Measurements from ENCODE around the gene WDR81.
A peak's percentile ranks its signal among the peaks of the same experiment; 100 is the strongest.
"Not testable (repeated sequence)": the region's sequence is repeated elsewhere in the genome, so short reads cannot be mapped to it uniquely, and the experiment has no call there.

The WDR81 gene

GRCh38 chr17:1732241-1732832 is 7.8 kb downstream of the WDR81 start:
- DNase-seq, result no peak

DNA sequence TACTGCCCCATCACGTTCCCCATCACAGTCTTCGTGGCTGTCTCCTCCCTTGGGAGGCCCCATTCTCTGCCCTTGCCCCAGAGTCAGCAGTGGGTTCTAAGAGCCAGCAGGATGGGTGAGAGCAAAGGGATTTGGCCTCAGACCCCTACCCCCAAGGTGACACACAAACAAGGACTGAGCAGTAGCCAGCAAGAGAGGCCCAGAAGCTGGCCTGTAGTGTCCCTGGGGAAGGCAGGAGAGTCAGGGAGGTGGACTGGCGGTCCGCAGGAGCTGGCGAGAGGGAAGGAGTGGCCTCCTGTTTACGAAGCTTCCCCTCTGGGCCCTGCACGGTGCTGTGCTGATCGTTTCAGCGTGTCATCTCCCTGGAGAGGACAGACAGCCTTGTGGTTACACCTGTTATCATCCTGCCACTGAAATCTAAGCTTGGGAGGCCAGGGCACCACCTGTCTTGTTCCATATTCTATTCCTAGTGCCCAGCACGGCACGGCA is 8.4 kb downstream of the WDR81 start:
- no peak for DNase-seq

DNA sequence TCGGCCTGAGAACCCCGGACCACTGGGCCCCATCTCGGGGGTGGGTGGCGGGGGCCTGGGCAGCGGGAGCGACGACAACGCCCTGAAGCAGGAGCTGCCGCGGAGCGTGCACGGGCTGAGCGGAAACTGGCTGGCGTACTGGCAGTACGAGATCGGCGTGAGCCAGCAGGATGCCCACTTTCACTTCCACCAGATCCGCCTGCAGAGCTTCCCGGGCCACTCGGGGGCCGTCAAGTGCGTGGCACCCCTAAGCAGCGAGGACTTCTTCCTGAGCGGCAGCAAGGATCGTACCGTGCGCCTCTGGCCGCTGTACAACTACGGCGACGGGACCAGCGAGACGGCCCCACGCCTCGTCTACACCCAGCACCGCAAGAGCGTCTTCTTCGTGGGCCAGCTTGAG is 9.3 kb downstream of the WDR81 start:
- no peak for DNase-seq

DNA sequence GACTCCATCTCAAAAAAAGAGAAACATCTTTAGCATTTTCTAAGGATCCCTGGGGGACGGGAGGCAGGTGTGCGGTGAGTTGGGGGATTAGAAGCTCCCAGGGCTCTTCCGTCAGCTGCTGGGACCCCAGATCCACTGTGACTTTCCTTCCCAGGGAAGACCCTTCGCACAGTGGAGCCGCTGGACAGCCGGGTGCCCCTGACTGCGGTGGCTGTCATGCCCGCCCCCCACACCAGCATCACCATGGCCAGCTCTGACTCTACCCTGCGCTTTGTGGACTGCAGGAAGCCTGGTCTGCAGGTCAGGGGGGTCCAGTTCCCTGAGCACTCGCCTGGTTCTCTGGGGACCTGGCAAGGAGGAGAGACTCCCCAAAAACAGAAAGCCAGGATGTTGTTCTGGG is 10.9 kb downstream of the WDR81 start:
- no peak for DNase-seq

DNA sequence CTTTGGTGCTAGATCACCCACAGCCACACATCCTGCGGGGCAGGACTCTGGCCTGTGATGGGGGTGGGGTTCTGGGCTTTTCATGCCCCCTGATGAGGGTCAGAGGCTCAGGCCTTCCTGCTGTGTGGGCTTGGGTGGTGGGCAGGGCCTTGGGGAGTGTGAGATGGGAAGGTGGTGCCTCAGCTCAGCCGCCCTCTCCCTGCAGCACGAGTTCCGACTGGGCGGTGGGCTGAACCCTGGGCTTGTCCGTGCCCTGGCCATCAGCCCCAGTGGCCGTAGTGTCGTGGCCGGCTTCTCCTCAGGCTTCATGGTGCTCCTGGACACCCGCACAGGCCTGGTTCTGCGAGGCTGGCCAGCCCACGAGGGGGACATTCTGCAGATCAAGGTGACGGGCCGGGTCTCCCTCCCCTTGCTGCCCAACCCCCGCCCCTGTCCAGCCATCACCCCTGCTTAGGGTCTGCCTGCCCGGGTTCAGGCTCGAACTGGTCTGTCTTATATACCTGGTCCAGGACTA is 11.4 kb downstream of the WDR81 start:
- no peak for DNase-seq

GRCh38 chr17:1736348-1737281 is 12.1 kb downstream of the WDR81 start:
- DNase-seq, result no peak

- DNase-seq, result no peak
Measured at GRCh38 chr17:1737531-1738291, 13.2 kb downstream of the WDR81 start.

- DNase-seq, result not testable (repeated sequence)
Measured at GRCh38 chr17:1741899-1742298, 17.4 kb downstream of the WDR81 start.

- no peak for DNase-seq
Measured at GRCh38 chr17:1742371-1743087, 18.0 kb downstream of the WDR81 start, which contains the start of gene SERPINF2. Gene SERPINF2 (plus strand): TSS chr17:1742871. CDS start chr17:1744996, 2,125 bp downstream.

DNA sequence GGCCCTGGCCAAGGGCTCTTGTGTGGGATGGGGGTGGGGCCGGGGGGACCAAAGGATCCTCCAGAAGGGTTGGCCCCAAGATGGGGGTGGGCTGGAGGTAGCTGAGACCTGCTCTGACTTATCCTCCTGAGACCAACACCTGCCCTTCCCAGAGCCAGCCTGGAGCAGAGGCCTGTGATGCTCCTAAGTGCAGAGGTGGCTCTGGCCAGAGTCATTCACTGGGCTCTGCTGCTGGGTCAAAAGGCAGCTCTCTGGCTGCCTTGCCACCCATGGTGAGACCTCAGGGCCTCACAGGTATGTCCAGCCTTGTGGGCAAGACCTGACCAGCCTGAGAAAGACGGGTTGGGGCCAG is 18.6 kb downstream of the WDR81 start:
- no peak for DNase-seq

DNA sequence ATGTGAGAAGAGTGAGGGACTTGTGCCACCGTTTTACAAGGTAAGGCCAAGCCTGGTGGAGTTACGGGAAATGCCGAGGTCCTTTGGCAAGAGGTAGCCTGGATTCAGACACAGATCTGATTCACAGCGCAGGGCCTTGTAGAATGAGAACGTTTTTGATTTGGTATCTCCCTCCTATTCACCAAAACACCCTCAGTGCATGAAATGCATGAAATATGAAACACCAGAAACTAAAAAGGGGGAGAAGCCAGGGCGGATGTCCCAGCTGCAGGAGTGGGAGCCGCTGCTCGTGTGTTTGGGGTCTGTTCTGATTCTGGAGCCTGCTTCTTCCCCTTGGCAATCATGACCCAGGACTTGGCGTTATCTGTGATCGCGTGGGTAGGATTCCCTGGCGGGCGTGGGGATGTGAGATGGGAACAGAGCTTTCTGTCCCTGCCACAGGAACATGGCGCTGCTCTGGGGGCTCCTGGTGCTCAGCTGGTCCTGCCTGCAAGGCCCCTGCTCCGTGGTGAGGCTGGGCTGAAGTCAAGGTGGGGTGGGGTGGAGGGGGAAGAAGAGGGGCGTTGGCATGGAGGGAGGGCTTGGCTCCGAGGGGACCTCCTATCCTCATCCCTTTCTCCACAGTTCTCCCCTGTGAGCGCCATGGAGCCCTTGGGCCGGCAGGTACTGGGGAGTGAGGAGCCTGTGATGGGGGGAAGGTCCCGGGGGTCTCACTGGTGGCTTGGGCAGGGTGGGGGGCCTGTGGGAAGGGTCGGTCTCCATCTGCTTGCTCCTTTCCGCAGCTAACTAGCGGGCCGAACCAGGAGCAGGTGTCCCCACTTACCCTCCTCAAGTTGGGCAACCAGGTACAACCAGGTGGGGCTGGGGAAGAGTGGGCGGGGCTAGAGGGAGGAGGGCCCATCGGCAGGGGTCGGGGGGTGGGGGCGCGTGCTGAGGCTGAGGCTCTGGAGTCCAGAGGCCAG is 20.3 kb downstream of the WDR81 start:
- no peak for DNase-seq

DNA sequence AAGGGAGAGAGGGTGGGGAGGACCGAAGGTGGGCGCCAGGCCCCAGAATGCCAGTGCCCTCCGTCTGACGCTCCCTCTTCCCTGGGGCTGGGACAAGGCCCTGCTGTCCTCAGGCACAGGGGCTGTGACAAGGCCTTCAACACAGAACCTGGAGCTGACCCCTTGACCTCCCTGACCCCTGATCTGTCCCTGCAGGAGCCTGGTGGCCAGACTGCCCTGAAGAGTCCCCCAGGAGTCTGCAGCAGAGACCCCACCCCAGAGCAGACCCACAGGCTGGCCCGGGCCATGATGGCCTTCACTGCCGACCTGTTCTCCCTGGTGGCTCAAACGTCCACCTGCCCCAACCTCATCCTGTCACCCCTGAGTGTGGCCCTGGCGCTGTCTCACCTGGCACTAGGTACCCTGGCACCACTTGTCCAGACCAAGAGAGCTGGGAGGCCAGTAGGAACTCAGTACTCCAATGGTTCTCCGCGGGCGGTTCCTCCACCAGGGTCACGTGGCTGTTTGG is 21.1 kb downstream of the WDR81 start:
- DNase-seq, result no peak

DNA sequence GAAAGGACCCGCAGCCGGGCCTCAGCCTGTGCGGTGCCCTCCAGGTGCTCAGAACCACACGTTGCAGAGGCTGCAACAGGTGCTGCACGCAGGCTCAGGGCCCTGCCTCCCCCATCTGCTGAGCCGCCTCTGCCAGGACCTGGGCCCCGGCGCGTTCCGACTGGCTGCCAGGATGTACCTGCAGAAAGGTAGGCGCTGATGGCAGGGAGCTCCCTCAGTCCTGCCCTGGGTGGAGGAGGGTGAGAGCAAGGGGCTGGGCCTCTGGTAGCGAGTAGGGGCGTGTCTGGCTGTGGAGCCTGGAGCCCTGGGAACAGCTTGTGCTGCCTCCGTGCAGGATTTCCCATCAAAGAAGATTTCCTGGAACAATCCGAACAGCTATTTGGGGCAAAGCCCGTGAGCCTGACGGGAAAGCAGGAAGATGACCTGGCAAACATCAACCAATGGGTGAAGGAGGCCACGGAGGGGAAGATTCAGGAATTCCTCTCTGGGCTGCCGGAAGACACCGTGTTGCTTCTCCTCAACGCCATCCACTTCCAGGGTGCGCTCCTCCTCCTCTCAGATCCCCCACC is 22.6 kb downstream of the WDR81 start:
- peak; percentile 32 for DNase-seq

DNA sequence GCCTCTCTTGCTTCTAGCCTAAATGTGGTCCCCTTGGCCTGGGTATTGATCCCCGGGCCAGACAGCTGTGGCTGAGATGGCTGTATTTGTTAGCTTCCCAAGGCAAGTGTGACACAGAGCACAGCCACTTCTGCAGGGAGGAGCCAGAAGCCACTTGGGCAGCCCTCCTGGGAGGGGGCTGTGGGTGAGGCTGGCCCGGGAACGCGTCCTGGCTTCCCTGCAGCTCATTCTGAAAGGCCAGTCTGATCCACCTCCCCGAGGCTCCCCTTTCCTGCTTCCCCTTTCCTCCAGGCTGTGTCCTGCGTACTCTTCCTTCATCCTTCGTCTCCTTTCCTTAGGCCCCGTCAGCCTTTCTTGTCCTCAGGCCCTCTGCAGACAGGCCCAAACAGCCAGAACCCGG is 26.1 kb downstream of the WDR81 start:
- DNase-seq, result no peak

DNA sequence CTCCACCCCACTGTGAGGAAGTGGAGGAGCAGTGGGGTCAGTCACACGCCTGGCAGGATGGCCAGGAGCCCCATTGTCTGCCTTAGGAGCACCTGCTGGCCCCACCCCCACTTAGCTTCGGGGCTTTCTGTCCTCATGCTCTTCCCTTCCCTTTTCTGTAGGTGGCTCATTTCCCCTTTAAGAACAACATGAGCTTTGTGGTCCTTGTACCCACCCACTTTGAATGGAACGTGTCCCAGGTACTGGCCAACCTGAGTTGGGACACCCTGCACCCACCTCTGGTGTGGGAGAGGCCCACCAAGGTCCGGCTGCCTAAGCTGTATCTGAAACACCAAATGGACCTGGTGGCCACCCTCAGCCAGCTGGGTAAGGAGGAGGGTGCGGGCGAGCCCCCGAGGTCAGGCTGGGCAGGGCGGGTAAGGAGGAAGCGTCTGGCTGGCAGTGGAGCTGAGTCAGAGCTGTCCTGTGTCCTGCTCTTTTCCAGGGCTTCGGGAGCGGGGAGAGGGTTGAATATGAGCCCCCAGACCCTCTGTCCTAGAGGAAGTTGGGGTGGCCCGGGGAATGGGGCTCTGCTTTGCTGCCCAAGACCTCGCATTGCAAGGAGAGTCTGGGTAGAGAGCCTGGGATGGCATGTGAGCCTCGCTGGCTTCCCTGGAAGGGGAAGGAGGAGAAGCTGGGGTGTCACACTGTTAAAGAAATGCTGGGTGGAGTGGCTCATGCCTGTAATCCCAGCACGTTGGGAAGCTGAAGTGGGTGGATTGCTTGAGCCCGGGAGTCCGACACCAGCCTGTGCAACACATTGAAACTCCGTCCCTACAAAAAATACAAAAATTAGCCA is 28.1 kb downstream of the WDR81 start:
- DNase-seq, result no peak

DNA sequence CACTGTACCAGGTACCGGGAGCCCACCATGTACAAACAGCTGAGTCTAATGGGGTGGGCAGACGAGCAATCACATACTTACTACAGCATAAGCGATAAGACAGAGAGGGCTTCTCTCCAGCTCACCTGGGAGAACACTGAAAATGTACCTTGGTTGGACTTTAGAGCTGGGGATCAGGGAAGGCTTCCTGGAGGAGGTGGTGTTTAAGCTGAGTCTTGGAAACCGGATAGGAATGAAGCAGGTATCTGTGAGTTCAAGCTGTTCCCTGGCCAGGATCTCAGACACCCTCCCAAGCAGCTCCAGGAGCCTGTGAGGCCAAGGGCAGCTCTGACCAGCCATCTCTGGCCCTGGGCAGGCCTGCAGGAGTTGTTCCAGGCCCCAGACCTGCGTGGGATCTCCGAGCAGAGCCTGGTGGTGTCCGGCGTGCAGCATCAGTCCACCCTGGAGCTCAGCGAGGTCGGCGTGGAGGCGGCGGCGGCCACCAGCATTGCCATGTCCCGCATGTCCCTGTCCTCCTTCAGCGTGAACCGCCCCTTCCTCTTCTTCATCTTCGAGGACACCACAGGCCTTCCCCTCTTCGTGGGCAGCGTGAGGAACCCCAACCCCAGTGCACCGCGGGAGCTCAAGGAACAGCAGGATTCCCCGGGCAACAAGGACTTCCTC is 29.4 kb downstream of the WDR81 start:
- DNase-seq, result no peak

DNA sequence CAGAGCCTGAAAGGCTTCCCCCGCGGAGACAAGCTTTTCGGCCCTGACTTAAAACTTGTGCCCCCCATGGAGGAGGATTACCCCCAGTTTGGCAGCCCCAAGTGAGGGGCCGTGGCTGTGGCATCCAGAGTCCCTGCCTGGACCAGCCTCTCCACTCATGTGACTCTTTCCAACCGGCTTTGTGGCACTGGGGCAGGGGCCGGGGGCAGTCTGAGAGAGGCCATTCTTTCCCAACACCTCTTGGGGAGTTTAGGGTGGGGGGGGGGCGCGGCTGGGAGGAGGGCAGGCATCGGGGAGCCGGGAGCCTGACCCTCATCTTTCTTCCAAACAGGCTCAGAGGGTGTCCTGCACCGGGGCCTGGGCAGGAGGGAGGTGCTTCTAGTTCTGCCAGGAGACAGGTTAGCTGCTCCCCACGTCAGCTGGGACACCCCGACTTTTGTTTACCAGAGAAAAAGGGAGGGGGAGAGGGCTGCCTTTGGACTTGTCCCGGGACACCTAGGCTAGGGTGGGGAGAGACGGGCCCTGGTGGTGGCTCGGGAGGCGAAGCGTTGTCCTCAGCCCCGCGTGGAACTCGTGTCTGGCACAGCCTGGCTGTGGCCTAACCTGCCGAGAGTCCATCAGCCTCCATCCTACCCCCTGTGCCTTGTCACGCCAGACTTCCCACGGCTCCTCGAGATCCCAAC is 30.1 kb downstream of the WDR81 start:
- DNase-seq, result no peak

GRCh38 chr17:1755252-1755826 is 30.8 kb downstream of the WDR81 start:
- DNase-seq, result no peak

Measured in NCI-H510A treated with DMSO at 0.1 percent for 48 hours (cell line).